ENCODE measurements around the gene RUVBL2.

DNA sequence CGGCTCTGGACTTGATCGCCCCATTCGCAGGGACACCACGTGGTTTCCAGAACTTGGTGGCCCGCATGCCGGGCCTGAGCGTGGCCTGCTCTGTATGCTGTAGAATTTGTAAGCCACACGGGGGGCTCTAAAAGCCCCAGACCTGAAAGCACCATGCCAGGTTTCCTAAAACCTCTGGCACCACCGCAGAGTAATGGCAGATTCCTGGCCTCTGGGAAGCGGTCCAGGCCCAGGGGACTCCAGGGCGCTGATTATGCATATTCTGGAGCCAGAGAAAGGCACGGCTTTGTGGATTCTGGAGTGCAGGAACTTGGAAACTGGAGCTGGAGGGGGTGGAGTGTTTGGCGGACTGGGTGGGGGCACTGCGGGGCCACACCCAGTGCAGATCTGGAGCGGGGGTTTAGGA lies 24.9 kb upstream of the RUVBL2 start:
- TF ChIP-seq, protein P1, sequence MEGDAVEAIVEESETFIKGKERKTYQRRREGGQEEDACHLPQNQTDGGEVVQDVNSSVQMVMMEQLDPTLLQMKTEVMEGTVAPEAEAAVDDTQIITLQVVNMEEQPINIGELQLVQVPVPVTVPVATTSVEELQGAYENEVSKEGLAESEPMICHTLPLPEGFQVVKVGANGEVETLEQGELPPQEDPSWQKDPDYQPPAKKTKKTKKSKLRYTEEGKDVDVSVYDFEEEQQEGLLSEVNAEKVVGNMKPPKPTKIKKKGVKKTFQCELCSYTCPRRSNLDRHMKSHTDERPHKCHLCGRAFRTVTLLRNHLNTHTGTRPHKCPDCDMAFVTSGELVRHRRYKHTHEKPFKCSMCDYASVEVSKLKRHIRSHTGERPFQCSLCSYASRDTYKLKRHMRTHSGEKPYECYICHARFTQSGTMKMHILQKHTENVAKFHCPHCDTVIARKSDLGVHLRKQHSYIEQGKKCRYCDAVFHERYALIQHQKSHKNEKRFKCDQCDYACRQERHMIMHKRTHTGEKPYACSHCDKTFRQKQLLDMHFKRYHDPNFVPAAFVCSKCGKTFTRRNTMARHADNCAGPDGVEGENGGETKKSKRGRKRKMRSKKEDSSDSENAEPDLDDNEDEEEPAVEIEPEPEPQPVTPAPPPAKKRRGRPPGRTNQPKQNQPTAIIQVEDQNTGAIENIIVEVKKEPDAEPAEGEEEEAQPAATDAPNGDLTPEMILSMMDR (IDR thresholded peaks at IDR 0.05): no peak
- no peak for TF ChIP-seq POLR2AphosphoS5 (IDR thresholded peaks at IDR 0.05)

Measured in prostate gland (tissue), 2 donors.